RWPE1 (cell line): ENCODE data around the gene USP2.
A peak's percentile ranks its signal among the peaks of the same experiment; 100 is the strongest.

Experiments used
- CTCF ChIA-PET: fragments of 350-600 bp; sonication (Branson Sonifier 250); formaldehyde crosslinking; extraction: SDS; loops from one replicate; lab custom pipeline; 2021; lab: Yijun Ruan, JAX
- POLR2A ChIA-PET: fragments of 400-600 bp; formaldehyde crosslinking; extraction: SDS; loops from one replicate; lab custom pipeline; 2020; ENCODE audit warnings: antibody characterized with exemption; ENCODE audit not compliant: low non-redundant PET; lab: Yijun Ruan, JAX
- DNase-seq: peaks from one replicate; pipeline ENCODE4 v3.0.0; 2012; ENCODE audit warnings: low spot score
- H3K27ac ChIP-seq: fragments of 450-650 bp; 2 replicates; pipeline ENCODE4 v1.5.1; 2017
- CTCF ChIP-seq: fragments of 450-650 bp; conservative IDR thresholded peaks from 2 replicates; pipeline ENCODE4 v1.5.1; 2017; ENCODE audit warnings: low read depth, mild to moderate bottlenecking

The USP2 gene

GRCh38 chr11:119307219-119307618, 74.3 kb downstream of the USP2 start:
- CTCF ChIA-PET, result interaction anchor here (0.6 to 4.2 kb wide), 4 partner anchors 15 to 228 kb away, joined by 3 to 28 read pairs (median 4); no protein-coding TSS in a partner anchor
- no peak for TF ChIP-seq CTCF
- DNase-seq, result no peak

GRCh38 chr11:119306373-119306890, 75.1 kb downstream of the USP2 start:
- no peak for TF ChIP-seq CTCF
- ChIA-PET CTCF (interaction anchor here (0.8 to 4.2 kb wide), 5 partner anchors 16 to 168 kb away, joined by 3 to 28 read pairs (median 6); no protein-coding TSS in a partner anchor), POLR2A (no interaction called here)
- peak overlapping the region; percentile 50 for H3K27ac ChIP-seq
- no peak for DNase-seq

More at GRCh38 chr11:119307219-119307618, 74.3 kb downstream of the USP2 start:
- POLR2A ChIA-PET, result interaction anchor here (0.5 kb wide), 1 partner anchor 896 kb away, joined by 6 read pairs; no protein-coding TSS in a partner anchor
- H3K27ac ChIP-seq, result 0 out of 2 replicates have a peak overlapping the region, but pooled peaks have one; percentile 28

- ChIA-PET POLR2A (no interaction called here), CTCF (interaction anchor here (0.8 to 4.2 kb wide), 4 partner anchors 17 to 169 kb away, joined by 3 to 28 read pairs (median 8); no protein-coding TSS in a partner anchor)
- DNase-seq, result no peak
These were observed 75.7 kb downstream of the USP2 start for GRCh38 chr11:119305556-119306372.

More at GRCh38 chr11:119305556-119306372, 75.7 kb downstream of the USP2 start:
- no peak for TF ChIP-seq CTCF
- H3K27ac ChIP-seq, result peak overlapping the region; percentile 50
